GM12878 (cell line): ENCODE data around the gene SPRY2. TPM values are rescaled to one million over a fixed set of nuclear protein-coding genes. Genes with fewer than 3 reads are reported as not detected.

Source experiments
- CEBPB ChIP-seq, 2 experiments: fragments of 150-350 bp in 1 of 2; IDR thresholded peaks; 2 replicates each; pipeline ENCODE4 v1.6.1; 2012 to 2014; ENCODE audit warnings: low read depth in 2 of 2, low read length in 2 of 2, borderline replicate concordance in 1 of 2, inconsistent platforms in 1 of 2
- CHD4 ChIP-seq: fragments of 200-600 bp; sonication (generic); IDR thresholded peaks from 2 replicates; pipeline ENCODE4 v1.6.1; 2016; ENCODE audit warnings: mild to moderate bottlenecking
- EGR1 ChIP-seq, 2 experiments: IDR thresholded peaks; 1 replicate in 1 of 2; 2 replicates in 1 of 2; pipeline ENCODE4 v1.6.1; 2011 to 2012; ENCODE audit warnings: low read depth in 2 of 2, low read length in 2 of 2, borderline replicate concordance in 1 of 2, mild to moderate bottlenecking in 1 of 2, moderate library complexity in 1 of 2
- ESRRA ChIP-seq: IDR thresholded peaks from 2 replicates; pipeline ENCODE4 v1.6.1; 2012; ENCODE audit warnings: mild to moderate bottlenecking, low read length, improper control_type of control experiment
- FOXK2 ChIP-seq: fragments of 450-650 bp; IDR thresholded peaks from 2 replicates; pipeline ENCODE4 v1.6.1; 2017; ENCODE audit warnings: mild to moderate bottlenecking, moderate library complexity
- HCFC1 ChIP-seq: fragments of 150-350 bp; IDR thresholded peaks from 2 replicates; pipeline ENCODE4 v1.6.1; 2014; ENCODE audit warnings: low read length
- LARP7 ChIP-seq: fragments of 450-650 bp; IDR thresholded peaks from 2 replicates; pipeline ENCODE4 v1.6.1; 2017; ENCODE audit warnings: mild to moderate bottlenecking
- PAX8 ChIP-seq: fragments of 450-650 bp; IDR thresholded peaks from 2 replicates; pipeline ENCODE4 v1.6.1; 2017; ENCODE audit warnings: mild to moderate bottlenecking, moderate library complexity
- RAD51 ChIP-seq: fragments of 450-650 bp; IDR thresholded peaks from 2 replicates; pipeline ENCODE4 v1.6.1; 2016; ENCODE audit warnings: moderate library complexity, mild to moderate bottlenecking, inconsistent platforms
- RELA ChIP-seq: fragments of 450-650 bp; IDR thresholded peaks from 2 replicates; pipeline ENCODE4 v1.8.0; 2014; ENCODE audit warnings: borderline replicate concordance; ENCODE audit not compliant: partially characterized antibody
- SREBF2 ChIP-seq: IDR thresholded peaks from 2 replicates; pipeline ENCODE4 v1.6.1; 2012; ENCODE audit warnings: mild to moderate bottlenecking, low read length
- STAT3 ChIP-seq: IDR thresholded peaks from 2 replicates; pipeline ENCODE4 v1.6.1; 2011; ENCODE audit warnings: low read depth, low read length, improper control_type of control experiment
- ZNF217 ChIP-seq: fragments of 450-650 bp; IDR thresholded peaks from 2 replicates; pipeline ENCODE4 v1.6.1; 2017; ENCODE audit warnings: antibody characterized with exemption, mild to moderate bottlenecking
- ZNF384 ChIP-seq: IDR thresholded peaks from 2 replicates; pipeline ENCODE4 v1.6.1; 2012; ENCODE audit warnings: low read depth, mild to moderate bottlenecking, low read length, improper control_type of control experiment, borderline replicate concordance
- ZSCAN29 ChIP-seq: fragments of 450-650 bp; IDR thresholded peaks from 2 replicates; pipeline ENCODE4 v1.6.1; 2017; ENCODE audit warnings: mild to moderate bottlenecking, moderate library complexity
- ZZZ3 ChIP-seq: IDR thresholded peaks from 2 replicates; pipeline ENCODE4 v1.6.1; 2011; ENCODE audit warnings: low read depth; ENCODE audit not compliant: control insufficient read depth, insufficient read length
- polyA plus RNA-seq, 11 experiments: library from polyadenylated mRNA; depleted of rRNA in 4 of 11; unstranded in 6 of 11; stranded (reverse) in 5 of 11; fragments of >200 nt; fragmentation: Nextera tagmentation in 4 of 11; fragmentation: Illumina TruSeq in 1 of 11; extraction: Ambion mirVana in 4 of 11; extraction: Trizol in 1 of 11; gene quantifications; 1 replicate in 1 of 11; 2 replicates in 10 of 11; pipeline versions ENCODE4 v1.2.1 to v1.2.3, GENCODE V29; 2011 to 2016; ENCODE audit warnings: inconsistent platforms in 2 of 11, missing spikeins in 2 of 11, low read depth in 1 of 11
- total RNA-seq, 4 experiments: library from RNA; depleted of rRNA in 3 of 4; stranded (reverse); fragments of >200 nt in 3 of 4; fragmentation: Illumina TruSeq in 1 of 4; extraction: Trizol in 1 of 4; gene quantifications; 2 replicates each; pipeline versions ENCODE4 v1.2.1 to v1.2.3, GENCODE V29; 2013 to 2021
- TF ChIP-seq, protein P1 (sequence below): fragments of 450-650 bp; IDR thresholded peaks from 2 replicates; pipeline ENCODE4 v1.6.1; 2017; ENCODE audit warnings: mild to moderate bottlenecking, moderate library complexity
- TF ChIP-seq, protein P2 (sequence below): IDR thresholded peaks from 2 replicates; pipeline ENCODE4 v1.6.1; 2011; ENCODE audit warnings: low read depth, low read length, improper control_type of control experiment, borderline replicate concordance
- TF ChIP-seq, protein P3 (sequence below): fragments of 450-650 bp; formaldehyde crosslinking; IDR thresholded peaks from 2 replicates; pipeline ENCODE4 v1.5.0; 2022; ENCODE audit warnings: mild to moderate bottlenecking, missing genetic modification characterization
- TF ChIP-seq, protein P4 (sequence below): IDR thresholded peaks from 2 replicates; pipeline ENCODE4 v1.6.1; 2012; ENCODE audit warnings: low read depth, low read length, improper control_type of control experiment

SPRY2 gene
- total and polyA plus RNA-seq, 10 of the 15 experiments (the other 5 are each of a cell fraction or from before 2014, with no cell fraction given): 1.8 to 82.1 (median 9.2) TPM

DNA sequence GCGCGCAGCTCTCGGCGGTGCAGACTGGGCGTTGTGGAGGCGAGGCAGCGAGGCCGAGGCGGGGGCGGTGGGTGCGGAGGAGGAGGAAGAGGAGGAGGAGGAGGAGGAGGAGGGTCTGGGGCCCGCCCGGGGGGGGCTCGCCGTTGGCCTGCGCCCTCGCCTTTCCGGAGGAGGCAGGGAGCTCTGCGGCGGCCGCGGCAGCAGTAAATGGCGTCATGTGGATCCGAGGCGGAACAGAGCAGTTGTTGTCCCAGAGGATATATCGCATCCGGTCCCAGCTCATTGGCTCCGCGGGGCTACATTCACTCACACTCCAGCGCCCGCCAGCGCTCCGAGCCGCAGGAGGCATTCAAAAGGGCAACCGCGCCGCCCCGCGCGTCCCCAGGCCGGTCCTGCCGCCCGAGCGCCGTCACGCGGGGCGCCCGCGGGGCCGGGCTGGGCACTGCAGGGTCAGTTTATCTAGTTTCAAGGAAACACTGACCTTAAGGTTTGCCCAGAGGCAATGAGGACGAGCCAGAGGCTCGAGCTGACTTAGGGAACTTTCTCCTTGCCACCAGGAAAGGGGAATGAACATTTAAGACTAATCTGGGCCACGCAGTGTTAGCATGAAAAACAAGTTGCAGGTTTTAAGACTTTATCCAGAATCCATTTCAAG, at the start of gene SPRY2 (continued):
- TF ChIP-seq CEBPB (IDR thresholded peaks at IDR 0.05; ENCODE audit: borderline replicate concordance in 1 of 2, low read depth in 2 of 2, low read length in 2 of 2): no peak
- TF ChIP-seq FOXK2: no peak
- TF ChIP-seq, protein P1, sequence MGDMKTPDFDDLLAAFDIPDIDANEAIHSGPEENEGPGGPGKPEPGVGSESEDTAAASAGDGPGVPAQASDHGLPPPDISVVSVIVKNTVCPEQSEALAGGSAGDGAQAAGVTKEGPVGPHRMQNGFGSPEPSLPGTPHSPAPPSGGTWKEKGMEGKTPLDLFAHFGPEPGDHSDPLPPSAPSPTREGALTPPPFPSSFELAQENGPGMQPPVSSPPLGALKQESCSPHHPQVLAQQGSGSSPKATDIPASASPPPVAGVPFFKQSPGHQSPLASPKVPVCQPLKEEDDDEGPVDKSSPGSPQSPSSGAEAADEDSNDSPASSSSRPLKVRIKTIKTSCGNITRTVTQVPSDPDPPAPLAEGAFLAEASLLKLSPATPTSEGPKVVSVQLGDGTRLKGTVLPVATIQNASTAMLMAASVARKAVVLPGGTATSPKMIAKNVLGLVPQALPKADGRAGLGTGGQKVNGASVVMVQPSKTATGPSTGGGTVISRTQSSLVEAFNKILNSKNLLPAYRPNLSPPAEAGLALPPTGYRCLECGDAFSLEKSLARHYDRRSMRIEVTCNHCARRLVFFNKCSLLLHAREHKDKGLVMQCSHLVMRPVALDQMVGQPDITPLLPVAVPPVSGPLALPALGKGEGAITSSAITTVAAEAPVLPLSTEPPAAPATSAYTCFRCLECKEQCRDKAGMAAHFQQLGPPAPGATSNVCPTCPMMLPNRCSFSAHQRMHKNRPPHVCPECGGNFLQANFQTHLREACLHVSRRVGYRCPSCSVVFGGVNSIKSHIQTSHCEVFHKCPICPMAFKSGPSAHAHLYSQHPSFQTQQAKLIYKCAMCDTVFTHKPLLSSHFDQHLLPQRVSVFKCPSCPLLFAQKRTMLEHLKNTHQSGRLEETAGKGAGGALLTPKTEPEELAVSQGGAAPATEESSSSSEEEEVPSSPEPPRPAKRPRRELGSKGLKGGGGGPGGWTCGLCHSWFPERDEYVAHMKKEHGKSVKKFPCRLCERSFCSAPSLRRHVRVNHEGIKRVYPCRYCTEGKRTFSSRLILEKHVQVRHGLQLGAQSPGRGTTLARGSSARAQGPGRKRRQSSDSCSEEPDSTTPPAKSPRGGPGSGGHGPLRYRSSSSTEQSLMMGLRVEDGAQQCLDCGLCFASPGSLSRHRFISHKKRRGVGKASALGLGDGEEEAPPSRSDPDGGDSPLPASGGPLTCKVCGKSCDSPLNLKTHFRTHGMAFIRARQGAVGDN: peak; percentile 78; the same call in 1 of the 2 replicates
- TF ChIP-seq, protein P2, sequence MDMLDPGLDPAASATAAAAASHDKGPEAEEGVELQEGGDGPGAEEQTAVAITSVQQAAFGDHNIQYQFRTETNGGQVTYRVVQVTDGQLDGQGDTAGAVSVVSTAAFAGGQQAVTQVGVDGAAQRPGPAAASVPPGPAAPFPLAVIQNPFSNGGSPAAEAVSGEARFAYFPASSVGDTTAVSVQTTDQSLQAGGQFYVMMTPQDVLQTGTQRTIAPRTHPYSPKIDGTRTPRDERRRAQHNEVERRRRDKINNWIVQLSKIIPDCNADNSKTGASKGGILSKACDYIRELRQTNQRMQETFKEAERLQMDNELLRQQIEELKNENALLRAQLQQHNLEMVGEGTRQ: no peak
- TF ChIP-seq STAT3: no peak
- no peak for TF ChIP-seq ZNF384
- TF ChIP-seq CHD4: no peak
- TF ChIP-seq ZNF217: peak; percentile 87
- TF ChIP-seq ESRRA: no peak
- 0 out of 2 replicates have a peak, but pooled peaks have one; percentile 48 for TF ChIP-seq ZSCAN29
- no peak; the same call in 1 of the 2 replicates for TF ChIP-seq HCFC1
- no peak for TF ChIP-seq ZZZ3
- peak; percentile 66 for TF ChIP-seq RELA
- TF ChIP-seq LARP7: peak; percentile 87
- no peak for TF ChIP-seq PAX8
- TF ChIP-seq EGR1 (IDR thresholded peaks at IDR 0.05; ENCODE audit: borderline replicate concordance in 1 of 2, low read depth in 2 of 2, low read length in 2 of 2): peak in 1 of 2 experiments; percentile 91; a peak in 2 of 3 replicates
- TF ChIP-seq, protein P3, sequence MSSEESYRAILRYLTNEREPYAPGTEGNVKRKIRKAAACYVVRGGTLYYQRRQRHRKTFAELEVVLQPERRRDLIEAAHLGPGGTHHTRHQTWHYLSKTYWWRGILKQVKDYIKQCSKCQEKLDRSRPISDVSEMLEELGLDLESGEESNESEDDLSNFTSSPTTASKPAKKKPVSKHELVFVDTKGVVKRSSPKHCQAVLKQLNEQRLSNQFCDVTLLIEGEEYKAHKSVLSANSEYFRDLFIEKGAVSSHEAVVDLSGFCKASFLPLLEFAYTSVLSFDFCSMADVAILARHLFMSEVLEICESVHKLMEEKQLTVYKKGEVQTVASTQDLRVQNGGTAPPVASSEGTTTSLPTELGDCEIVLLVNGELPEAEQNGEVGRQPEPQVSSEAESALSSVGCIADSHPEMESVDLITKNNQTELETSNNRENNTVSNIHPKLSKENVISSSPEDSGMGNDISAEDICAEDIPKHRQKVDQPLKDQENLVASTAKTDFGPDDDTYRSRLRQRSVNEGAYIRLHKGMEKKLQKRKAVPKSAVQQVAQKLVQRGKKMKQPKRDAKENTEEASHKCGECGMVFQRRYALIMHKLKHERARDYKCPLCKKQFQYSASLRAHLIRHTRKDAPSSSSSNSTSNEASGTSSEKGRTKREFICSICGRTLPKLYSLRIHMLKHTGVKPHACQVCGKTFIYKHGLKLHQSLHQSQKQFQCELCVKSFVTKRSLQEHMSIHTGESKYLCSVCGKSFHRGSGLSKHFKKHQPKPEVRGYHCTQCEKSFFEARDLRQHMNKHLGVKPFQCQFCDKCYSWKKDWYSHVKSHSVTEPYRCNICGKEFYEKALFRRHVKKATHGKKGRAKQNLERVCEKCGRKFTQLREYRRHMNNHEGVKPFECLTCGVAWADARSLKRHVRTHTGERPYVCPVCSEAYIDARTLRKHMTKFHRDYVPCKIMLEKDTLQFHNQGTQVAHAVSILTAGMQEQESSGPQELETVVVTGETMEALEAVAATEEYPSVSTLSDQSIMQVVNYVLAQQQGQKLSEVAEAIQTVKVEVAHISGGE: no peak
- TF ChIP-seq, protein P4, sequence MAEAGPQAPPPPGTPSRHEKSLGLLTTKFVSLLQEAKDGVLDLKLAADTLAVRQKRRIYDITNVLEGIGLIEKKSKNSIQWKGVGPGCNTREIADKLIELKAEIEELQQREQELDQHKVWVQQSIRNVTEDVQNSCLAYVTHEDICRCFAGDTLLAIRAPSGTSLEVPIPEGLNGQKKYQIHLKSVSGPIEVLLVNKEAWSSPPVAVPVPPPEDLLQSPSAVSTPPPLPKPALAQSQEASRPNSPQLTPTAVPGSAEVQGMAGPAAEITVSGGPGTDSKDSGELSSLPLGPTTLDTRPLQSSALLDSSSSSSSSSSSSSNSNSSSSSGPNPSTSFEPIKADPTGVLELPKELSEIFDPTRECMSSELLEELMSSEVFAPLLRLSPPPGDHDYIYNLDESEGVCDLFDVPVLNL: no peak
- no peak for TF ChIP-seq RAD51
- TF ChIP-seq SREBF2: no peak
